Colon (tissue), 2 donors: ENCODE data around the gene CYP3A4.
"Not testable (repeated sequence)": the region's sequence is repeated elsewhere in the genome, so short reads cannot be mapped to it uniquely, and the experiment has no call there.

Experiments used
- FAIRE-seq: peaks from 2 replicates; lab custom pipeline; 2012; peaks lifted over from hg19 to GRCh38; lab: Jason Lieb, UNC
- donor health status: control.
- donor health status: control.

CYP3A4 gene

DNA sequence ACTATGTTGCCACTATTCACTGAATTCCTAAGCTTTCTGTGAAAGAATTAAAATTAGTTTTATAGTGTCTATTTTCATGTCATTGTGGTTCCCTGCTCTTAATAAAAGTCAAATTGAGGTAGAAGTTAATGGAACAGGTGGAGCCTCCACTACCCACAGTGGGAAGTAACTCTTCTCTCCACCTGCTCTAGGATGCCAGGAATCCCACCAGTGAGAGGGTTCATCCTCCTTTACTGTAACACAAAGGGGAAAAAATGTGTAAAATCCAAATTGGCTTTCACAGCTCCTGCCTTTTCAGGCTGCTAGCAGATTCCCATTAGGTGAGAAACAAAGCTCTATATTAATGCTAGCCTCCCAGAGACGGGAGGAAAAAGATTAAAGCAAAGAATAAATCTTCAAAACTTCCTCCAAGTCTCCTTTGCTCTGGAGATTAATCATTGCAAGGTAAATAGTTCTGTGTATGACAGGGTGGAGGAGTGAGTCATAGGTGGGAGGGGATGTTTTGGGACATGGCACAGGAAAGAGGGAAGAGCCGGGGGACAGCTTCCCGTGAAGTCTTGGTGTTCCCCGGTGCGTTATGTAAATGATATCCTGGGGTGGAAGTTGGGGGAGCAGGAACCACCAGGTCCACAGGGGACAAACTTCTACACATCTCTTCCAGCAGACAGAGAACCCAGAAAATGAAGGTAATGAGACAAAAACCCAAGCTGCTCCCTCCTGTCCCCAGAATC is 32.5 kb downstream of the CYP3A4 start:
- FAIRE-seq, result peak; percentile 18

DNA sequence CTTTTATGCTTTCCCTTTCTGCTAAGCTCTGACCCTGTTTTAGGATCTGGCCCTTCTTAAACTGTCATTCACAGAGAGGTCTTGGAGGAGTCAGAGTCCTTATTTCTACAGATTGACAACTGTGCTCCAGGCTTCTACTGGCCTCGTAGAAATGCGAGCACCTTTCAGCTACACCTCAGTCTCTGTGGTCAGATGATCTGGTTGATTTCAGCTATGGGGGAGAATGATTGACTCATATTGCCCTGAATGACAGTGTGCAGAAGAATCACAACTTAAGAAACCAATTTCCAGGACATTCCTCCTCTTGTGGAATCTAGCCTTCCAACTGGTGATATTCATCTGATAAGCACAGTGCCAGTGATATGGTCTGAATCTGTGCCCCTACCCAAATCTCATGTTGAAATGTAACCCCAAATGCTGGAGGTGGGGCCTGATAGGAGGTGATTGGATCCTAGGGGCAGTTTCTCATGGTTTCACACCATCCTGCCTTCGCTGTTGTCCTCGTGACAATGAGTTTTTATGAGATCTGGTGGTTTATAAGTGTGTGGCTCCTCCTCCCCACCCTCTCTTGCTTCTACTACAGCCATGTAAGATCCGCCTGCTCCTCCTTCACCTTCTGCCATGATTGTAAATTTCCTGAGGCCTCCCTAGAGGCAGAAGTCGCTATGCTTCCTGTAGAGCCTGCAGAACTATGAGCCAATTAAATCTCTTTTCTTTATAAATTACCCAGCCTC is 35.0 kb downstream of the CYP3A4 start:
- no peak for FAIRE-seq

DNA sequence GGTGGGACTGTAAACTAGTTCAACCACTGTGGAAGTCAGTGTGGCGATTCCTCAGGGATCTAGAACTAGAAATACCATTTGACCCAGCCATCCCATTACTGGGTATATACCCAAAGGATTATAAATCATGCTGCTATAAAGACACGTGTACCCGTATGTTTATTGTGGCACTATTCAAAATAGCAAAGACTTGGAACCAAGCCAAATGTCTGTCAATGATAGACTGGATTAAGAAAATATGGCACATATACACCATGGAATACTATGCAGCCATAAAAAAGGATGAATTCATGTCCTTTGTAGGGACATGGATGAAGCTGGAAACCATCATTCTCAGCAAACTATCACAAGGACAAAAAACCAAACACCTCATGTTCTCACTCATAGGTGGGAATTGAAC is 37.1 kb downstream of the CYP3A4 start:
- FAIRE-seq, result not testable (repeated sequence)

DNA sequence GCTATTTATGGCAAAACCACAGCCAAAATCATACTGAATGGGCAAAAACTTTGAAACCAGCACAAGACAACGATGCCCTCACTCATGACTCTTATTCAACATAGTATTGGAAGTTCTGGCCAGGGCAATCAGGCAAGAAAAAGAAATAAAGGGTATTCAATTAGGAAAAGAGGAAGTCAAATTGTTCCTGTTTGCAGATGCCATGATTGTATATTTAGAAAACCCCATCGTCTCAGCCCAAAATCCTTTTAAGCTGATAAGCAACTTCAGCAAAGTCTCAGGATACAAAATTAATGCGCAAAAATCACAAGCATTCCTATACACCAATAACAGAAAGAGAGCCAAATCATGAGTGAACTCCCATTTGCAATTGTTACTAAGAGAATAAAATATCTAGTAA is 38.6 kb downstream of the CYP3A4 start:
- not testable (repeated sequence) for FAIRE-seq

DNA sequence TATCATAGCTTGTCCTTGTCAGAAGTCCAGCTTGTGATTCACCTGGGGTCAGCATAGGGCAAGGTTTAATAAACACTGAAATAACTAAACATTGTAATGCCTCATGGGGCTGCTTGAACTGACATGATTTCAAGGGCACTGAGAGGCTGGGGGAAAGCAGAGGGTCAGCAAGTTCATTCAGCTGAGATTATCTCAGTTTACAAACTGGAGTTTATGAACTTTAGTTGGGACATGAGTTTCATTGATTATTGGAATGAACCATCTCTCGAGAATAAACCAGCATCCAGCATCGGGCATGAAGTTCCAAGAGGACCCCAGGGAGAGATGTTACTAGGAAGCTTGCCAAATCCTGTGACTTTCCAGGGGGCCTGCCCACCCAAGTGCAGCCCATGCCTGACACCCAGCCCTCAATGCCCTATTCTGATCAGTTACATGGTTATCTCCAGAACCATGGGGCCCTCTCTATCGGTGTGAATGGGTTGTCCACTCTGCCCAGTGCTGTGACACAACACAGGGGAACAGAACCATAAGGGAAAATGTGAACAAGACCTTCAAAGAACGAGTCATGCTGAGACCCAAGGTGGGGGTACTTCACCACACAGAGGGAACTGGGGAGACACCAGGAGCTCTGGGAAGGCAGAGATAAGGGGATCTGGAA is 41.1 kb downstream of the CYP3A4 start:
- FAIRE-seq, result no peak

DNA sequence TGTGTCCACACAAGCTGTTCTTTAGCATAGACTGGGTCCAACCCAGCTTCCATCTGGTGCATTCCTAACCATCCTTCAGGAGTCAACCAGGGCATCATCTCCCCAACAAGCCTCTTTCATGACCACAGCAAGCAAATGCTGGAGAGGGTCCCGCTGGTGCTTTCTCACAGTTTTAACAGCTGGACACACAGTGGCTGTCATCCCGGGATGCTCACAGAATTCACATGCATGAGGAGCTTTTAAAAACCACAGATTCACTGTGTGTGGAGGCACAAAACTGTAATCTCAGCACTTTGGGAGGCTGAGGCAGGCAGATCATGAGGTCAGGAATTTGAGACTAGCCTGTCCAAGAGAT is 42.6 kb downstream of the CYP3A4 start:
- FAIRE-seq, result no peak

DNA sequence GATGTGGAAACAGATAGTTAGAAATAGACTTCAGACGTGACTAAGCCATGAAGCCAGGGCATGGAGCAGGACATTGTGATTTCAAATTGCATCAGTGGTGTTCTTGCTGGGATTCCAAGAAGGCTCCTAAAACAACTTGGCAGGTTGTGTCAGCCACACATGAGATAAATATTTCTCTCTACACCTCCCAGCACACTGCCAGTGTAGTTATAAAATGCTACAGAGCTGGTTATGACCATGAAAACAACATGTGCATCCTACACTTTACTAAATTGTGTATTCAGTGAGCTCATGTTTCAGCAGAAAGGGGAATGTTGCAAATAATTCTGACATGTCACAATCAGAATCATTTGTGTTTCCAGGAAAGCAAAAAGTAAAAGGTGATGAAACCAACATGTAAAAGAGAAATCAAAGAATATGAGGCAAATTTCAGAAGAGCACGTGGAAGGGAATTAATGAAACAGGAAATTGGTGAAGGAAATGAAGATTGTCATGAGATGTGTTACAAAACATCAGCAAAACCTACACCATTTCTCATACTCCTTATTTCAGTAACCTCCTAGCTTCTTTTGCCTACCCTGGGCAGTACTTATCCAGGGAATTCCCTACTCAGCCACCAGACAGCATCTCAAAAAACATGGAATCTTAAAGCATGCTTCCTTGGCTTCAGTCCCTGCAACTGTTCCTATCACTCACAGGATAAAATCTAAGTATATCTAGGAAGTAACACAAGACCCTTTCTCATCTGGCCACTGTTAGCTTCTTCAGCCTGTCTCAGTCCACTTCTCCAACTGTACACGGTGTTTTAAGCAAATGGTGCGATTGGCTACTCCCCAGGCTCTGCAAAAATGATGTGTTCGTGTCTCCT is 43.2 kb downstream of the CYP3A4 start:
- no peak for FAIRE-seq

DNA sequence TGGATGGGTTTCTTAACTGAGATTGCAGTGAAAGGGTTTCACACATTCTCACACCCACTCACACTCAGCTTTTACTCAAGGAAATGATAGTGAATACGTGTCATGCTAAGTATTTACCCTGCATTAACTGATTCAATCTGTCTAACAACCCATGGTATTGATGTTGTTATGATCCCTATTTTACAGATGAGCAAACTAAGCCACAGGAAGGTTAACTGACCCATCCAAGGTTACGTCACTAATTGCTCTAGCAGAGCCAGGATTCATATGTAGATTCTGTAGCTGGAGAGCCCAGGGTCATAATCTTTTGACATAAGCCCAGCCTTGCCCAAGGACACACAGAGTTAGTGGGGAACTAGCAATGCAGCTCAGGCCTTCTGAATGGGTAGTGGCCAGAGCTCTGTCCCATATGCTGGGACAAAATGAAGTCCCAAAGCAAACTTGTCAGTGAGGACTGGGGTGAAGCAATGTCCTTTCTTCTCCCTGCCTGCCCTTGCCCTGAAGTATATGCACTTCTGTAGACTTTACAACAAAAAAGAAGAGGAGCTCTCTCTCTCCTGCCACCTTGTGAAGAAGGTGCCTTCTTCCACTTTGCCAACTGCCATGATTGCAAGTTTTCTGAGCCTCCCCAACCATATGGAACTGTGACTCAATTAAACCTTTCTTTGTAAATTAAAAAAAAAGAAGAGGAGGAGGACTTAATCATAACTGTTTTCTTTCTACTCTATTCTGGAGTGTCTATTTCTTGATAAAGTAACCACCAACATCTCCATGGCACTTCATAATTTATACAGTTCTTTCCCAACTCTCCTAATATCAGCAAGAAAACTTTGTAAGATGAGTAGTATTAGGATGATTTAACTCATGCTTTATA is 44.0 kb downstream of the CYP3A4 start:
- FAIRE-seq, result no peak

DNA sequence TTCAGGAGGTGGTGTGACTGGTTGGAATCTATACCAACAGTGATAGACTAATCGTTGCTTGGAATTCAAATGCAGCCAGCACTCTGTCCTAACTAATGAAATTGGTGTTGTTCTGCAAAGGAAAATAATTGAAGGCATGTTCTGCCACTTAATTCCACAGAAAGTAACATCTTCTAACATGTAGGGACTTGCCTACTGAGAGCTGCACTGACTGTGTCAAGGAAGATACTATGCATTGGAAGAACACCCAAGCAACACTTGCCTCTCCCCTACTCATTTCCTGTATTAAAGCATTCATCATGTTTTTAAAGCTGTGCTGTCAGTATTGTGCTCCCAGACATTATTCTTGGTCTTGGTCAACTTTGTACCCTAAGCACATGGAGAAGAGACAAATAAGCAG is 46.3 kb downstream of the CYP3A4 start:
- no peak for FAIRE-seq

DNA sequence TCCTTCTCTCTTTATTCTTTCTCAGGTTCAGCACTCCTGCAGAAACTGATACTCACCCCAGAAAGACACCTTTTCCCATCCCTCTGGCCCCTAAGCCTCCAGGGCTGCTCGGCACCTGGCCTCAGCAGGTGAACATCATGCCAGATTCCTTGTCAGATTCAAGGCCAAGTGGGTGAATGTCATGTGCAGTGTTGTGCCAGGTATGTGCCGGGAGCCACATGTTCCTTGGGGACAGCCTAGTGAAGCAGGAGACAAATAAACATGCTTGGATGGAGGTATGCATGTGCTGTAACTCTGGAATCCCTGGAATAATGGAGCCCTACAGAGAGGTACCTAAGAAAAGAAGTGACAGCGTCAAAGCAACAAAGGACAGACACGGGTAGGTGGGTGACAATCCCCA is 47.3 kb downstream of the CYP3A4 start:
- FAIRE-seq, result not testable (repeated sequence)

DNA sequence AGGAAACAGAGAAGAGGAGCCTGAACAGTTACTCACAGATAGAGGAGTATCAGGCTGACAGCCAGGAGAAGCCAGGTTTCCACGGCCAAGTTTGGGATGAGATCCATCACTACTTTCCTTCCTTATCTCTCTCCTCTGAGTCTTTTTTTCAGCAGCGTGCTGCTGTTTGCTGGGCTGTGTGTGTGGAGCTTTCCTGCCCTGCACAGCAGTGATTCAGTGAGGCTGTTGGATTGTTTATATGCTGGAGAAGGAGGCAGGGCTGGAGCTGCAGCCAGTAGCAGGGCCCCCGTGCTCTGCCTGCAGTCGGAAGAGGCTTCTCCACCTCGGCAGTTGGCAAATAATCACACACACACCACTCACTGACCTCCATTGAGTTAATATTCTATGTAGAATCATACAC is 49.0 kb downstream of the CYP3A4 start, which contains the start of gene CYP3A7:
CYP3A7 (minus strand) TSS at position 210 of the 400 bp plus-strand sequence; CDS start at position 107, 103 bp downstream.
- no peak for FAIRE-seq

DNA sequence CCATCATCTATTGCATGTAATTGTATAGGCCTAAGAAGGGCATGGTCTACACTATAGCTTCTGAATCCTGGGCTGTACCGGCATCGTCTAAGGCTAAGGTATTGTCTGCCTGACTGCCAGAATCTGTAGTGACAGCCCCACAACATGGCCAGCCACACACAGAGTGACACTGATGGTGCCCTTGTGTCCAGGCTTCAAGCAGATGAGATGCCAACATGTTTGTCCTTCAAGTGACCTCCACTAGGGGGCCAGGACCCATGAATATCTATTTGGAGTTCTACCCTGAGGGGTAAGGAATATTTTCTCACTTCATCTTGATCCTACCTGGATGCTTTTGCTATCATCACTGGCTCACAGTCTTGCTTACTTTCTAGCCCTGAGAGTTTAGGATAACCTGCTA is 50.5 kb downstream of the CYP3A4 start:
- FAIRE-seq, result no peak

DNA sequence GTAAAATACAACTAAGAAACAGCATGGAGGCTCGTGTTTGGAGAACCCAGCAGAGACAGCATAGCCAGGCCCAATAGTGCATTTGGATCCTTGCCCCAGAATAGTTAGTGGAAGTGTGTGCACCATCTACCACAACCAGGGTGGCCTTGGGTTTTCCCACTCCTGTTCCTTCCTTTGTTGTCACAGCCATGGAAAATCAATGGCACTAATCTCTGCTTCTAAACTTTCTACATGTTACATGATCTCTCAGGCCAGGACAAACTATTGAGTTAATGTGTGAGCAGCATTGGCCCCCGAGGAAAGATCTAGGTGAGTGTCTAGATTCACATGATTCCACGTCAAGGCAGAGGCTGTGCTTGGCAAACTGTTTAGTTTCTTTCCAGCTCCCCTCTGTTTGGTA is 51.0 kb downstream of the CYP3A4 start:
- FAIRE-seq, result no peak

DNA sequence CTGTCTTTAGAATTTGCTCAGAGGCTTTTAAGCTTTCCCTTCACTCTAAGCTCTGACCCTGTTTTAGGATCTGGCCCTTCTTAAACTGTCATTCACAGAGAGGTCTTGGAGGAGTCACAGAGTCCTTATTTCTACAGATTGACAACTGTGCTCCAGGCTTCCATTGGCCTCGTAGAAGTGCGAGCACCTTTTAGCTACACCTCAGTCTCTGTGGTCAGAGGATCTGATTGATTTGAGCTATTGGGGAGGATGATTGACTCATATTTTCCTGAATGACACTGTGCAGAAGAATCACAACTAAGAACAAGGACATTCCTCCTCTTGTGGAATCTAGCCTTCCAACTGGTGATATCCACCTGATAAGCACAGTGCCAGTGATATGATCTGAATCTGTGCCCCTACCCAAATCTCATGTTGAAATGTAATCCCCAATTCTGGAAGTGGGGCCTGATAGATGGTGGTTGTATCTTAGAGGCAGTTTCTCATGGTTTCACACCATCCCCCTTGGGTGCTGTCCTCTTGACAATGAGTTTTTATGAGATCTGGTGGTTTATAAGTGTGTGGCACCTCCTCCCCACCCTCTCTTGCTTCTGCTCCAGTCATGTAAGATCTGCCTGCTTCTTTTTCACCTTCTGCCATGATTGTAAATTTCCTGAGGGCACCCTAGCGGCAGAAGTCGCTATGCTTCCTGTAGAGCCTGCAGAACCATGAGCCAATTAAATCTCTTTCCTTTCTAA is 52.2 kb downstream of the CYP3A4 start:
- no peak for FAIRE-seq

DNA sequence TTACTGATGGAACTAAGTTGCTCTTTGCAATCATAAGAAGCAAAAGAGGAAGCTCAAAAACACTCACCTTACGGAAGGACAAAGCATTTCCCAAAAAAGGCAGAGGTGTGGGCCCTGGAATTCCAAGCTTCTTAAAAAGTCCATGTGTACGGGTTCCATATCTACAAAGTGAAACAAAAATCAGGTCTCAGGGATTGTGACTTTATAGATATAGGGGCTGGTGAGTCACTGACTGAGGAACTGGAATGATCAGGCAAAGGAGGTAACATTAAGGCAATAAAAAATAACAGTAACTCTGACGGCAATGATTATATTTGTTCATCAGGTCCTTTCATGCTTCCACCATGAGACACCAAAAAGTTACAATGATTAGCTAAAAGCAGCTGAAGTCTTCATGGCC is 53.0 kb downstream of the CYP3A4 start:
- FAIRE-seq, result no peak

DNA sequence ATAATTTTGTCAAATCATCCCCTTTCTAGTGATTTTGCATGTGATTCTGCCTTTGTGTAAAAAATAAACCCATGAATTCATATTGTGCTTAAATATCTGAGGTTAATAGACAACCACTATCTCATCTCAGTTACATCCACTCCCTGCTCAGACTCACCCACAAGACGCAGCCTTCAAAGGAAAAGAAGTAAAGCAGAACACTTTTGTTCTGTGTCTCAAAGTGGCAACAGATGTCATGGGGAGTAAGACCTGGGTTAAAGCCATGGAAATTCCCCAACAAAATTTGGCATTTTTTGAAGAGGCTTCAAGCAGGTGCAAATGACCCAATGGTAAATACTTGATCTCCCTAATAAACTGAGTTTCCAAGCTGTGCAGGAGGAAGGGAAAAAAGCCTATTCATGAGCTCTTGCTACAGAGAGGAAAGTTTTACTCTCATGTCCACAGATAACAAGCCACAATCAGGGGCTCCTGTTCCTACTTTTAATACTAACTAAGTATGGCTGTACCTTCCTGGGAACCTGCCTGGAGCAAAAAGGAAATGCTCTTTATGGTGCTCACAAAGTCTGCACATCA is 53.7 kb downstream of the CYP3A4 start:
- no peak for FAIRE-seq

DNA sequence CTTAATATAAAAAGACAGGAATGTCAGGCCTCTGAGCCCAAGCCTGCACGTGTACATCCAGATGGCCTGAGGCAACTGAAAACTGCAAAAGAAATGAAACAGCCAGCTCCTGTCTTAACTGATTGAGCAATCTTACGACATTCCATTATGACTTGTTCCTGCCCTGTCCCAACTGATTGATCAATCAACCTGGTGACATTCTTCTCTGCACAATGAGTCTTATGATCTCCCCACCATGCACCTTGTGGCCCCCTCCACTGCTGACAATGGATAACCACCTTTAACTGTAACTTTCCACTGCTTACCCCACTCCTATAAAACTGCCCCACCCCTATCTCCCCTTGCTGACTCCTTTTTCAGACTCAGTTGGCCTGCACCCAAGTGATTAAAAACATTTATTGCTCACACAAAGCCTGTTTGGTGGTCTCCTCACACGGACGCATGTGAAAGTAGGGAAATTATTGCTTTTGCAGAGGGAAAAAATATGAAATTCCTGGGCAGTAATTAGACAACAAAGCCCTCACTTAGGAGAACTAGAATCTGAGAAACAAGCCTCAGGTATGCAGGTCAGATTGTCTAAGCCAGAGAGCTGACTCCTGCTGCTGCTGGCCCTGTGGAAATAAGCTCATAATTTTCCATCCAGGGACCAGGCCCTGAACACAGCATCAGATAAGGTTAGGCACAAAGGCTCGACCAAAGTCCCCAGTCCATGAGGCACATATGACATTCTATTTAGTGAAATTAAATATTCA is 54.3 kb downstream of the CYP3A4 start:
- FAIRE-seq, result no peak

DNA sequence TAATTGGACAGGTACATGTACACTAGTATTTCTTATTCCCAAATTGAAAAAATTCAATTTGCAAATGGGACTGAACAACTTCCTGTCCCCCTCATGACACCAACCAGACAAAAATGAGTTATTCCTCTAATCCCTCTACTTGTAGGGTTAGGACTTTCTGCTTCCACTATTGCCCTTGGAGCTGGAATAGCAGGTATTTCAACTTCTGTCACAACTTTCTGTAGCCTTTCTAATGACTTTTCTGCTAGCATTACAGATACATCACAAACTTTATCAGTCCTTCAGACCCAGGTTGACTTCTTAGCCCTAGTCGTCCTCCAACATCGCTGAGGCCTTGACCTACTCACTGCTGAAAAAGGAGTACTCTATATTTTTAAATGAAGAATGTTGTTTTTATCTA is 55.4 kb downstream of the CYP3A4 start:
- FAIRE-seq, result no peak

DNA sequence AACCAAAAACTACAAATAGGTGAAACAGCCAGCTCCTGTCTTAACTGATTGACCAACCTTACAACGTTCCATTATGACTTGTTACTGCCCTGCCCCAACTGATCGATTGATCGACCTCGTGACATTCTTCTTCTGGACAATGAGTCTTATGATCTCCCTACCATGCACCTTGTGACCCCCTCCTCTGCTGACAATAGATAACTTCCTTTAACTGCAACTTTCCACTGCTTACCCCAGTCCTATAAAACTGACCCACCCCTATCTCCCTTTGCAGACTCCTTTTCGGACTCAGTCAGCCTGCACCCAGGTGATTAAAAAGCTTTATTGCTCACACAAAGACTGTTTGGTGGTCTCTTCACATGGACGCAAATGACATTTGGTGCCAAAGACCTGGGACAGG is 60.8 kb downstream of the CYP3A4 start:
- not testable (repeated sequence) for FAIRE-seq
